Adipocyte (in vitro differentiated cells): ENCODE data around the gene GOLT1A.

Source experiments
- DNase-seq: peaks from one replicate; pipeline ENCODE4 v3.0.0-alpha.2; 2015; ENCODE audit warnings: low read depth
- H3K27me3 ChIP-seq: replicated peaks from 2 replicates; pipeline ENCODE4 v1.7.0; 2013; ENCODE audit warnings: mild to moderate bottlenecking, low read length, moderate library complexity; ENCODE audit not compliant: control insufficient read depth, insufficient read depth
- H3K36me3 ChIP-seq: 2 replicates; pipeline ENCODE4 v1.7.0; 2013; ENCODE audit warnings: low read length, mild to moderate bottlenecking, moderate library complexity; ENCODE audit not compliant: control insufficient read depth, insufficient read depth, severe bottlenecking
- H3K4me1 ChIP-seq: 2 replicates; pipeline ENCODE4 v1.7.0; 2013; ENCODE audit warnings: mild to moderate bottlenecking, low read length, moderate library complexity; ENCODE audit not compliant: control insufficient read depth, insufficient read depth
- H3K4me3 ChIP-seq: 2 replicates; pipeline ENCODE4 v1.7.0; 2013; ENCODE audit warnings: mild to moderate bottlenecking, low read length, moderate library complexity
- H3K9ac ChIP-seq: 2 replicates; pipeline ENCODE4 v1.7.0; 2013; ENCODE audit warnings: mild to moderate bottlenecking, low read length, moderate library complexity
- H3K9me3 ChIP-seq: 2 replicates; pipeline ENCODE4 v1.7.0; 2013; ENCODE audit warnings: mild to moderate bottlenecking, low read length, moderate library complexity; ENCODE audit not compliant: control insufficient read depth

The GOLT1A gene

GRCh38 chr1:204167730-204168129, 46.1 kb downstream of the GOLT1A start:
- Histone ChIP-seq H3K4me1 (no peaks in the 10 kb centered on the region), H3K4me3 (no peak overlapping the region), H3K9me3 (peaks cover 2% of the 10 kb centered on the region)

DNA sequence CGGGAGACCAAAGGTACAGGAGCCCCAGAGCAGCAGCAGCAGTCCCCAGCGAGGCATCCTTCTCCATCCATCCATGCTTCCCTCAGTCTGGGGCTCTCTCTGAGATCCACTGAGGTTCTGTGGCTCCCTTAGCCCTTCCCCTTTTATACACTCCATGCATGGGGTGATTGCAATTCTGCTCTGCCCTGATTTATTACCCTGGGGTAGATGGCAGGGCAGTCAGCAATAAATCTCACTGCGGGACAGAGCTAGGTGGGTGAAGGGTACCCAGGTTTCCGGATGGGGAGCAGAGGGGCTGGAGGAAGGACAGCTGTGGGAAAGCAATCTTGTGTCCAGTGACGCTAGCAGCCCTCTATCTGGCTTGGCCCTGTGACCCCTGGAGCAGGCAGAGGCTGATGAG, 47.6 kb downstream of the GOLT1A start, which contains the start of gene REN:
Gene REN, minus strand, starts transcription at position 119 of the 400 bp plus-strand sequence. Its CDS starts 44 bp downstream, at position 75.
- Histone ChIP-seq H3K9ac (no peak within 1 kb of the TSS), H3K4me1 (no peaks in the 10 kb centered on the region), H3K9me3 (peaks cover 2% of the 10 kb centered on the region), H3K27me3 (peaks cover 48% of the 10 kb centered on the region), H3K36me3 (no peaks in the 10 kb centered on the region), H3K4me3 (no peak within 1 kb of the TSS)
- DNase-seq = no peak

More at GRCh38 chr1:204167730-204168129, 46.1 kb downstream of the GOLT1A start:
- H3K36me3 ChIP-seq = no peaks in the 10 kb centered on the region
- peaks cover 37% of the 10 kb centered on the region for H3K27me3 ChIP-seq
- no peak for DNase-seq
- H3K9ac ChIP-seq = no peak overlapping the region

DNA sequence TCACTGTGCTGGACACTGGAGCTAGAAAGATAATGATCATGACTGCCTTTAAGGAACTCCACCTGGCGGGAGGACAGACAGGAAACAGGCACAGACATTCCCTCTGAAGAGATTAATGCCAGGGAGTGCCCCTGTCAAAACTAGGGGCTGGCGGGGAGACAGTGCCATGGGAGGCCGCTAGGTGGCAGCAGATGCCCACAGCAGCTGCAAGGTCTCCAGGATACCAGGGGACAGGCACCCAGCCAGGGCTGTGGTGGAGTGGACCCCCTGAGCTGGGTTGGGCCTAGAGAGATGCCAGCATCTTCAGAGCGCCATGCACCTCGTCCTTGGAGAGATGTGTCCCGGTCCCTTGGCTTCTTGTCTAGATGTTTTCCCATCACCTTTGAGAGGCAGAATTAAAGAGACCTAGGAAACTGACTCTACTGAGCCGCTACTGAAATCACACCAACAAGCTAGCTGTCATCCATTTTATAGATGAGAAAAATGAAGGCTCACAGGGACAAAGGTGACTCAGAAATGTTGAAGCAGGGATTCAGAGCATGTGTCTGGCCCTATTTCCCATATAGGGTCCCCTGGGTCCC, 51.2 kb downstream of the GOLT1A start:
- no peak overlapping the region for H3K9ac ChIP-seq
- no peaks in the 10 kb centered on the region for H3K36me3 ChIP-seq
- no peaks in the 10 kb centered on the region for H3K9me3 ChIP-seq
- peaks cover 74% of the 10 kb centered on the region for H3K27me3 ChIP-seq
- peak; percentile 86 for DNase-seq
- no peaks in the 10 kb centered on the region for H3K4me1 ChIP-seq
- H3K4me3 ChIP-seq = no peak overlapping the region

DNA sequence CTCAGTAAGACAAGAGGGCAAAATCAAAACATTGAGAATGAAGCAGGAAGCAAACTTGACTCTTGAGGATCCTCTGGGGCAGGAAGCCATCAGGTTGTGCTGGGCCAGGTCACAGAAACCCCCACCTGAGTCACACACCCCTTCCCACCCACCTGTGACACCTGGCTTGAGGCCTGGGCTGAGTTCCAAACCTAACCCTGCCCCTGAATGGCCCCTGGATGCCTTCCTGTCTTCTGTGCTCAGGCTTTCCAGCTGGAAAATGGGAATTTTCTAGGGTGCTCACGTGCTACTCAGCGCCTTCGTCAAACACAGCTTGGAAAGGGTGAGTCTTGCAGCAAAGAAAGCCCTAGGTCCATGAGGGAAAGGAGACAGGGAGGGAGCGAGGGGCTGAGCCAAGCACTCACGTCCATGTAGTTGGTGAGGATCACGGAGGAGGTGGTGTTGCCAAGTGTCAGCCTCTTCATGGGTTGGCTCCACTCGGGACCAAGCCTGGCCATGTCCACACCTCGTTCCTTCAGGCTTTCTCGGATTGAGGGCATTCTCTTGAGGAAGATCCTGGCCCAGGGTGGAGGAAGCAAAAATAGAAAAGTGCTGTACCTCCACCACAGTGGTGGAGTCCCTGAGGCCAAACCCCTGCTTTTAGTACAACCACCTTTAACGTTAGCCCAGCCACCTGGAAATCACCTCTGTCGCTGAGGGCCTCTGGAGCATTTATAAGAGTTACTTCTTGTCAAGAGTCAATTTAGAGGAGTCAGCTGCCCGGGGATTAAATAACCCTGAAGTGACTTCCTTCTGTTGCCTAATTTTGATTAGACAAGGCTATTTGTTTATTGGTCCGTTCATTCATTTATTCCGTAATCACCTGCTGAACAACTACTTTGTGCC, 51.9 kb downstream of the GOLT1A start:
- no peak overlapping the region for H3K4me3 ChIP-seq
- no peak overlapping the region for H3K9ac ChIP-seq
- H3K9me3 ChIP-seq = no peaks in the 10 kb centered on the region
- no peaks in the 10 kb centered on the region for H3K4me1 ChIP-seq
- DNase-seq = no peak
- H3K36me3 ChIP-seq = no peaks in the 10 kb centered on the region
- peaks cover 74% of the 10 kb centered on the region for H3K27me3 ChIP-seq

DNA sequence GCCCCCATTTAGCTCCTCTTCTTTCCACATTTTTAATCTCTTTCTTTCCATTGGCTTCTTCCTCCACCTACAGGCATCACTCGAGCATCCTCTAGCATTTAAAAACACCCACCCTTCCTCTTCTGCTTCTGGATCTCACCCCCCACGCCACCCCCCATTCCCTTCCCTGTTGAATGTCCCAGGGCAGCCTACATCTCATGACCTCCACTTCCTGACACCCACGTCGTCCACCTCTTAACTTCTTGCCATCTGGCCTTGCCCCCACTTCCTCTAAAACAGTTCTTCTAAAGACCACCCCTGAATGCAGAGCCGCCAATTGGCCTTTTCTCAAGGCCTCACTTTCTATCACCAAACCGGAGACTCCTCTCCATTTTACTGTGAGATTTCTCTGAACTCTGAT, 55.8 kb downstream of the GOLT1A start:
- H3K36me3 ChIP-seq = no peaks in the 10 kb centered on the region
- no peaks in the 10 kb centered on the region for H3K9me3 ChIP-seq
- DNase-seq = no peak
- H3K9ac ChIP-seq = no peak overlapping the region
- H3K27me3 ChIP-seq = peaks cover 74% of the 10 kb centered on the region
- no peaks in the 10 kb centered on the region for H3K4me1 ChIP-seq
- no peak overlapping the region for H3K4me3 ChIP-seq

GRCh38 chr1:204155881-204156280, 57.9 kb downstream of the GOLT1A start:
- H3K27me3 ChIP-seq = peaks cover 61% of the 10 kb centered on the region
- H3K4me3 ChIP-seq = no peak overlapping the region
- DNase-seq = no peak
- H3K36me3 ChIP-seq = no peaks in the 10 kb centered on the region
- H3K4me1 ChIP-seq = no peaks in the 10 kb centered on the region
- no peak overlapping the region for H3K9ac ChIP-seq
- no peaks in the 10 kb centered on the region for H3K9me3 ChIP-seq

DNA sequence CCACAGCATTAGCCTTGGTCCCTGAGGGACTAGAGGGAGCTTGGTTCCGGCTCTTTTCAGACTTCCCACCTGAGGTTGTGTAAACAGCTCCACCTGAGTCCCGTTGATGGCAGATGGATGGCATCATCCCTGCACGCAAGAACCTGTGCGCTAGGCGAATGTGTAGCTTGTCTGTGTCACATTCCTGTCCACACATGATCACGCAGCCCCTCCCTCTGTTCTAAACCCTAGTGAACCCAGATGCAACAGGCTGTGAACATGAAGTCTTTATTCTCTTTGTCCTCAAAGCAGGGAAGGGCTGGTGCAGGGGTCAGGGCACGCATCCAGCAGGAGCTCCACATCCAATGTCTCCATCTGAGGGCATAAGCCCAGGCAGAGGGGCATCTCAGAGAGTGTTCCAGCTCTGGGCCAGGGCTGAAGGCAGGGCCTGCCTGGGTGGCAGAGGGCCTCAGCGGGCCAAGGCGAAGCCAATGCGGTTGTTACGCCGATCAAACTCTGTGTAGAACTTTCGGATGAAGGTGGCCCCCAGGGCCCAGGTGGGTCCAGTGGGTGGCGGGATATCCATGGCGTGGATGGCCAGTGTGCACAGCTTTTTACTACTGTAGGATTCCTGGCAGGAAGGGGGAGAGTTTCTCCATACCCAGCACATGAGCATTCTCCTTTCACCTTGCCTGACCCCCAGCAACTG, 59.1 kb downstream of the GOLT1A start:
- Histone ChIP-seq H3K9ac (no peak overlapping the region), H3K4me3 (no peak overlapping the region), H3K27me3 (peaks cover 49% of the 10 kb centered on the region), H3K9me3 (no peaks in the 10 kb centered on the region), H3K4me1 (peaks cover 6% of the 10 kb centered on the region), H3K36me3 (no peaks in the 10 kb centered on the region)
- no peak for DNase-seq

- no peak overlapping the region for H3K9ac ChIP-seq
These were observed 60.1 kb downstream of the GOLT1A start for GRCh38 chr1:204153667-204154066.

DNA sequence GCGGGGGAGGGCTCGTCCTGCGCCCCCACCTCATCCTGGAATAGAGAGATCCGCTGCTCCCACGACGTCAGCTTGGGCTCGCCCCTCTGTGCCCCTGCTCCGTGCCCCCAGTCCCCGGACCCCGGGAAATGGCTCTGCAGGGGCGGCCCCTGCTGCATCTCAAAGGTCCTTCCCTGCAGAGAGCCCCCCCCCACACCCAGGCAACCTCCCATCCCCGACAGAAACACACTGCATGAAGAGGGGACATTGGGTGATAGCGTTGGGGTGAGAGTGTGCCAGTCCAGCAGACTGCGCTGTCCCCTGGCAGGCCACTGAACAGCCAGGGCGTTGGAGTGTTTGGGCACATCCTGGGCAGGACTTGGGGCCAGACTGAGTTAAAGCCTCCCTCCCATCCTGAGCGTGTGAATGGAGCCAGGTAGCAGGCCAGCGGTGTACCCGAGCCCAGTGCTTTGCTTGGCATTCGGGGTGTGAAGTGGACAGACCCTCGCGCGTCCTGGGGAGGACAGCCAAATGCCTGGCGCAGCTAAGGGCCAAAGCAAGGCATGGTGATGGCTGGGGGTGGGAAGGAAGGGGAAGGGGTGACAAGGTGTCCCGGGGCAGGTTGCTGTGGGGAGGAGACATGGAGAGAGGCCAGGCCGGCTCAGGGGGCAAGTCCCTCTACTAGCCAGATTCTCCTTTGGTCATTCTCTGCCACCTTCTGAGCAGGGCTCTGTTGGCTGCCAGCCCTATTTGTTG, 61.3 kb downstream of the GOLT1A start:
- H3K9ac ChIP-seq = no peak overlapping the region
- no peaks in the 10 kb centered on the region for H3K36me3 ChIP-seq
- H3K4me1 ChIP-seq = peaks cover 6% of the 10 kb centered on the region
- H3K9me3 ChIP-seq = no peaks in the 10 kb centered on the region
- H3K27me3 ChIP-seq = peaks cover 35% of the 10 kb centered on the region
- peak overlapping the region; percentile 78 for H3K4me3 ChIP-seq
- peak; percentile 18 for DNase-seq

More at GRCh38 chr1:204153667-204154066, 60.1 kb downstream of the GOLT1A start:
- no peaks in the 10 kb centered on the region for H3K9me3 ChIP-seq
- H3K4me1 ChIP-seq = peaks cover 6% of the 10 kb centered on the region
- H3K27me3 ChIP-seq = peaks cover 39% of the 10 kb centered on the region
- H3K4me3 ChIP-seq = no peak overlapping the region
- no peak for DNase-seq
- H3K36me3 ChIP-seq = no peaks in the 10 kb centered on the region

DNA sequence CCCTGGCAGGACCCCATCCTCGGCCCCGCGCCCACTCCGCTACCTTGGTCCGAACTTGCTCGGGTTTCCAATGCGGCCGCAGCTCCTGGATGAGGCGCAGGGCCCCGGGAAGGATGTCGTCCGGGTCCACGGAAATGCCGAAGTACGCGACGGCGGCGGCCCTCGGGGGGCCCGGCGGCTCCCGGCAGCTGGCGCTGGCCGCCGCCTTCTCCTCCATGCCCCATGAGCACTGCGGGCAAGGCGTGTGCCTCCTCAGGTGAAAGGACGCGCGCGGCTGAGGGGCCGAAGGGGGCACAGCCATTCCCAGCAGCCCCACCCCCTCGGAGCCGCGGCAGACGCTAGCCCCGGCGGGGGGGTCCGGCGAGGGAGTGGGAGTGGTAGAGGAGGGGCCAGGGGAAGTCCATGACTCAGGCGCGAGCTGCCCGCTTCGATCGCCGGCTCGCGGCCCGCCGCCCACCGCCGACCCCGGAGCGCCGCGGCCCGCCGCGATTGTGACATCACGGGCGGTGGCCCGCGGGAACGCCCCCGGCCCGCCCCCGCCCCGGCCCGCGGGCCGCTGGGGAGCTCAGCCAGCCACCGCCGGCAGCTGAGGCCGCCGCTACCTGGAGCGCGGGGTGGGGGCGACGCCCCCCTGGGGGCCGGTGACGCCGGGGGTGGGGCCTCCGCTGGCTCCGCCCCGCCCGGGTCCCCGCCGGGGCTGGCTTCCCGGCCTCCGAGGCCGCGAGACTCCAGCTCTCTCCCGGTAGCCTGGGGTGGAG, 62.1 kb downstream of the GOLT1A start, which contains the start of gene ETNK2:
Gene ETNK2, minus strand, starts transcription at position 493 of the 758 bp plus-strand sequence. Its CDS starts 192 bp downstream, at position 301.
- Histone ChIP-seq H3K9me3 (no peaks in the 10 kb centered on the region), H3K4me1 (peaks cover 6% of the 10 kb centered on the region), H3K27me3 (peaks cover 29% of the 10 kb centered on the region), H3K36me3 (no peaks in the 10 kb centered on the region), H3K9ac (peak within 1 kb of the TSS; percentile 59), H3K4me3 (peak within 1 kb of the TSS; percentile 78)
- DNase-seq = peak; percentile 84
